GM18951 (cell line): ENCODE data around the gene UBE2G2.

ENCODE experiments used
- POLR2A ChIP-seq: IDR thresholded peaks from 4 replicates; pipeline ENCODE4 v1.6.1; 2011; ENCODE audit warnings: mild to moderate bottlenecking; ENCODE audit not compliant: insufficient read length, insufficient read depth; ENCODE audit errors: extremely low read depth
- in situ Hi-C: fragments of 300-500 bp; cut with MboI; formaldehyde crosslinking; loops from one replicate; pipeline ENCODE4 v1.12.0; 2022; ENCODE audit warnings: low sequenced_read_pairs, mixed read lengths, inconsistent platforms; ENCODE audit not compliant: unreplicated experiment

UBE2G2 gene

GRCh38 chr21:44797775-44798174, 3.8 kb downstream of the UBE2G2 start:
- in situ Hi-C loops = no loop called here
- TF ChIP-seq POLR2A = no peak

GRCh38 chr21:44795342-44795741, 6.3 kb downstream of the UBE2G2 start:
- in situ Hi-C loops = no loop called here
- TF ChIP-seq POLR2A = no peak

GRCh38 chr21:44793592-44794374, 7.8 kb downstream of the UBE2G2 start:
- in situ Hi-C loops = no loop called here
- TF ChIP-seq POLR2A = no peak

GRCh38 chr21:44792702-44793591, 8.7 kb downstream of the UBE2G2 start:
- no peak for TF ChIP-seq POLR2A
- in situ Hi-C loops = no loop called here

- TF ChIP-seq POLR2A = no peak
- in situ Hi-C loops = no loop called here
Observed at GRCh38 chr21:44791993-44792392, 9.6 kb downstream of the UBE2G2 start.

GRCh38 chr21:44791246-44791645, 10.4 kb downstream of the UBE2G2 start:
- no peak for TF ChIP-seq POLR2A
- in situ Hi-C loops = no loop called here

GRCh38 chr21:44790368-44790767, 11.3 kb downstream of the UBE2G2 start:
- TF ChIP-seq POLR2A = no peak
- in situ Hi-C loops = no loop called here

- in situ Hi-C loops = no loop called here
- TF ChIP-seq POLR2A = no peak
Observed at GRCh38 chr21:44789880-44790279, 11.7 kb downstream of the UBE2G2 start.

- in situ Hi-C loops = no loop called here
- no peak for TF ChIP-seq POLR2A
Observed at GRCh38 chr21:44785620-44786335, 15.8 kb downstream of the UBE2G2 start.

GRCh38 chr21:44784810-44785209, 16.8 kb downstream of the UBE2G2 start:
- TF ChIP-seq POLR2A = no peak
- in situ Hi-C loops = no loop called here

GRCh38 chr21:44783020-44783696, 18.5 kb downstream of the UBE2G2 start:
- in situ Hi-C loops = no loop called here
- no peak for TF ChIP-seq POLR2A

GRCh38 chr21:44780767-44781459, 20.7 kb downstream of the UBE2G2 start:
- TF ChIP-seq POLR2A = no peak
- in situ Hi-C loops = no loop called here
